Endothelial cell of umbilical vein (primary cell): ENCODE measurements around the gene LSM14A.

Experiments used
- CTCF ChIP-seq, 2 donors: IDR thresholded peaks; 1 replicate in 1 of 2; 2 replicates in 1 of 2; pipeline ENCODE4 v1.5.1; 2011; ENCODE audit warnings: low read length in 2 of 2, mild to moderate bottlenecking in 2 of 2, moderate library complexity in 2 of 2, control low read depth in 1 of 2, inconsistent platforms in 1 of 2, low read depth in 1 of 2; ENCODE audit not compliant: insufficient read depth in 1 of 2; ENCODE audit errors: extremely low read depth in 1 of 2
- EZH2 ChIP-seq: IDR thresholded peaks from 2 replicates; pipeline ENCODE4 v1.6.1; 2012; ENCODE audit warnings: borderline replicate concordance, low read depth, mild to moderate bottlenecking, moderate library complexity, low read length, inconsistent platforms; ENCODE audit not compliant: severe bottlenecking
- FOS ChIP-seq: IDR thresholded peaks from 2 replicates; pipeline ENCODE4 v1.6.1; 2011; ENCODE audit warnings: mild to moderate bottlenecking, low read length, moderate library complexity, borderline replicate concordance; ENCODE audit not compliant: insufficient read depth
- MYC ChIP-seq: IDR thresholded peaks from one replicate; pipeline ENCODE4 v1.6.1; 2011; ENCODE audit warnings: mild to moderate bottlenecking, low read depth, low read length
- POLR2A ChIP-seq: IDR thresholded peaks from 2 replicates; pipeline ENCODE4 v1.6.1; 2012; ENCODE audit warnings: low read depth, mild to moderate bottlenecking, control low read depth, low read length
- TF ChIP-seq, protein P1 (sequence below): IDR thresholded peaks from 2 replicates; pipeline ENCODE4 v1.6.1; 2011; ENCODE audit not compliant: insufficient read depth, insufficient read length

- TF ChIP-seq CTCF (IDR thresholded peaks at IDR 0.05; ENCODE audit: extremely low read depth in 1 of 2, insufficient read depth in 1 of 2, low read depth in 1 of 2, low read length in 2 of 2) (no peak), POLR2A (no peak), FOS (no peak), EZH2 (no peak), MYC (no peak)
- TF ChIP-seq, protein P1, sequence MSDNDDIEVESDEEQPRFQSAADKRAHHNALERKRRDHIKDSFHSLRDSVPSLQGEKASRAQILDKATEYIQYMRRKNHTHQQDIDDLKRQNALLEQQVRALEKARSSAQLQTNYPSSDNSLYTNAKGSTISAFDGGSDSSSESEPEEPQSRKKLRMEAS = no peak
Measured at GRCh38 chr19:34277244-34277643, 104.9 kb downstream of the LSM14A start.
